ENCODE results near the gene PRKCQ.

The PRKCQ gene

GRCh38 chr10:6379015-6379776 lies 200.9 kb downstream of the PRKCQ start:
- DNase-seq = no peak
